Ecto neural progenitor cell (in vitro differentiated cells): ENCODE results near the gene HMCN2.

Source experiments
- DNase-seq: peaks from one replicate; pipeline ENCODE4 v3.0.0-alpha.2; 2018; ENCODE audit warnings: low spot score

The HMCN2 gene

DNA sequence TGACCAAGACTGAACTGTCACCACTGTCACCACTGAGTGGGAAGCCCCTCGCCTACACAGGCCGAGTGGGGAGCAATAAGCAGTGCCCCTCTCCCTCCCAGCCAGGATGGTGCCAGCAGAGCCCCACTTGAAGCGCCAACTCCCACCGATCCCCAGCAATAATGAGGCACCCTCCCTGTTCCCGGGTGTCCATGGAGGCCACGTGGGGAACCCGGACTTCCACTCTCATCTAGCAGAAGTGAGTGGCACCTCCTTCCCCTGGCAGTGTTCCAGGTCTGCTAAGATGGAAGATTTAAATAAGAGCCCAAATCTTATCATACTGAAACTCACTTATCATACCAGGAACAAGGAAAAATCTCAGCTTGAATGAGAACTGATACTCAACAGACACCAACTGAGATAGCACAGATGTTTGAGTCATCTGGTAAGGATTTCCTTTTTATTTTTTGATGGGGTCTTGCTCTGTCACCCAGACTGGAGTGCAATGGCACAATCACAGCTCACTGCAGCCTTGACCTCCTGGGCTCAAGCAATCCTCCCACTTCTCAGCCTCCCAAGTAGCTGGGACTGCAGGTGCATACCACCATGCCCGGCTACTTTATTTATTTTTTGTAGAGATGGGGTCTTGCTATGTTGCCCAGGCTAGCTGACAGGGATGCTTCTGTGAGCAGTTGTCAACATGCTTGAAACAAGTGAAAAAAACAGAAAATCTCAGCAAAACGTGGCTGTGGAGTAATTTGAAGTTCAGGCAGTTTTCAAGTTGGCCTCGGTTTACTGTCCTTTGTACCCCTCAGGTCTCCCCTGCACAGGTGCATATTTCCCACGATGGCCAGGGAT, 149.6 kb downstream of the HMCN2 start:
- DNase-seq: no peak

GRCh38 chr9:130417602-130418001, 152.0 kb downstream of the HMCN2 start:
- no peak for DNase-seq

GRCh38 chr9:130418776-130419175, 153.2 kb downstream of the HMCN2 start:
- DNase-seq: no peak

- no peak for DNase-seq
Observed at GRCh38 chr9:130419521-130420035, 154.0 kb downstream of the HMCN2 start.

- no peak for DNase-seq
Observed at GRCh38 chr9:130421154-130421801, 155.7 kb downstream of the HMCN2 start.

GRCh38 chr9:130421802-130422276, 156.3 kb downstream of the HMCN2 start:
- no peak for DNase-seq

GRCh38 chr9:130422546-130422945, 157.0 kb downstream of the HMCN2 start:
- no peak for DNase-seq

GRCh38 chr9:130423272-130423671, 157.7 kb downstream of the HMCN2 start:
- DNase-seq: no peak

DNA sequence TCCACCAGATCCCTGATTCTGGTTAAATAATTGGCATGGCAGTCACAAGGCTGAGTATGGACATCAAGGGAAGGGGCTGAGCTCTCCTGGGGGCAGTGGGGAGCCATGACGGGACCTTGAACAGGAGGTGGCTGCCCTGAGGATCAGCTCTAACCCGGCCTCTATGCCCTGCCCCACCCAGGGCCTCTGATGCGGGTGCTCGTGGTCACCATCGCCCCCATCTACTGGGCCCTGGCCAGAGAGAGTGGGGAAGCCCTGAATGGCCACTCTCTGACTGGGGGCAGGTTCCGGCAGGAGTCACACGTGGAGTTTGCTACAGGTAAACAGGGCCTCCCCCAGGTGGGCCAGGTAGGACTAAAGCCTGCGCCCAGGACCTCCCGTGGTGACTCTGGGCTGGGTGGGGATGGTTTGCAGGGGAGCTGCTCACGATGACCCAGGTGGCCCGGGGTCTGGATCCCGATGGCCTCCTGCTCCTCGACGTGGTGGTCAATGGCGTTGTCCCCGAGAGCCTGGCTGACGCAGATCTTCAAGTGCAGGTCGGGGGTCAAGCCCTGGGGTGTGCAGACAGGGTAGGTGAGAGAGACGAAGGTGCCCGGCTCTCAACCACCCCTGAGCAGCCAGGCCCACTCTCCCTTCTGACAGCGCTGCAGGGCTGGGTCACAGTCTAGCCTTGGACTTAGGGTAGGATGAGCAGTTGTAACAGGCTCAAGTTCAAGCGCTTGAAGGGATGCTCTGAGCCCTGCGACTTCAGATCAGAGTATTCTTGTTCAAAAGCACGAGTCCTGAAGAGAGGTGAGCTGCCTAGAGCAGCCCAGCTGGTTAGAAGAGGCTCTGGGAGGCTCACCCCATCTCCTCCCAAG, 159.3 kb downstream of the HMCN2 start:
- DNase-seq: no peak

GRCh38 chr9:130425741-130426466, 160.3 kb downstream of the HMCN2 start:
- DNase-seq: no peak

- no peak for DNase-seq
Observed at GRCh38 chr9:130426467-130426773, 160.9 kb downstream of the HMCN2 start.

DNA sequence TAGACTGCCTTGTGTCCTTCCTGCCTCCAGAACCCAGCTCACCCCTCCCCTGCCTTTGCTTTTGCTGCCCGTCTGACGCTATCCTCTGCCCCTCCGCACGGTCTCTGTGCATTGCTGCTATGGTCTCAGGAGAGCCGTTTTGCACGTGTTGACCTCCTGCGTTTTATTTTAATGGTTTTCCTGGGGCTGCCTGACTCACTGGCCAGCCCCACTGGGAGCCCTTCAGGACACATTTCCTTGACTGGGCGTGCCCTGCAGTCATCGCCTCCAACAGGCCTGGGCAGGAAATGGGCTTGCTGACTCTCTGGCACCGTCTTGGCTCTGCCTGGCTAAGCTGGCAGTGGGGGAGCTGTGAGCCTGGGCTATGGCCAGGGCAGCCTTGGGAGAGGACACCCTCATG, 161.3 kb downstream of the HMCN2 start:
- no peak for DNase-seq

DNA sequence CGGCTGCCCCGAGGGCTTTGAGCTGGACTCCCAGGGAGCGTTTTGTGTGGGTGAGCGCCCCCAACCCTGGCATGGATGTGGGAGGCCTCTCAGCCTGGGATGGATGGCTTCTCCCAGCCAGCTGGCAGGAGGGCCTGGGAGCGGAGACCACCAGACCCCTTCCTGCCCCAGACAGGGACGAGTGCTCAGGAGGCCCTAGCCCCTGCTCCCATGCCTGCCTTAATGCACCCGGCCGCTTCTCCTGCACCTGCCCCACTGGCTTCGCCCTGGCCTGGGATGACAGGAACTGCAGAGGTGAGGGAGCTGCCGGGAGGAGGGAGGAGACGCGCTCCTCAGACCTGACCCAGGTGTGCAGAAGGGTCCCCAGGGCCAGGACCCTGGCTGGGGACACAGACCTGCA, 161.8 kb downstream of the HMCN2 start:
- DNase-seq: no peak

DNA sequence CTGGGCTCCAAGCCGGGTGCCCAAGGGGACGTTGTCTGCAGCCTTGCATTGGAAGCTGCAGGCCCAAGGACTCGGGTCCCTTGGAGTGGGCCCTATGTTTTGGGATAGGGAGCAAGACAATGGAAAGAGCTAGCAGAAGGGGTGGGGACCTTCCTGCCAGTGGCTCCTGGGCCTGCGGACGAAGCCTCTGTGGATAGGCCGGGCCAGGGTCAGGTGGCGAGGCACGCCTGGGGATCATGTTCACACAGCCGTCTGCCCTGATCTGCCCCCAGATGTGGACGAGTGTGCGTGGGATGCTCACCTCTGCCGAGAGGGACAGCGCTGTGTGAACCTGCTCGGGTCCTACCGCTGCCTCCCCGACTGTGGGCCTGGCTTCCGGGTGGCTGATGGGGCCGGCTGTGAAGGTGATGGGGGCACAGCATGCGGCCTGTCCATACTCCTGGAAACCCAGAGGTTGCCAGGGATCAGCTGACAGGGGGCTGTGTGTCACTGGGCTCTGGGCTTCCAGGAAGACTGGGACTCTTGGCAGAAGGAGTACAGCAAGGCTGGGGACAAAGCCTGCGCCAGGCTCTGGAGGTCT, 162.6 kb downstream of the HMCN2 start:
- DNase-seq: no peak

- no peak for DNase-seq
Observed at GRCh38 chr9:130429381-130429780, 163.8 kb downstream of the HMCN2 start.

- no peak for DNase-seq
Observed at GRCh38 chr9:130429831-130430230, 164.3 kb downstream of the HMCN2 start.

GRCh38 chr9:130430232-130430631, 164.7 kb downstream of the HMCN2 start:
- no peak for DNase-seq

DNA sequence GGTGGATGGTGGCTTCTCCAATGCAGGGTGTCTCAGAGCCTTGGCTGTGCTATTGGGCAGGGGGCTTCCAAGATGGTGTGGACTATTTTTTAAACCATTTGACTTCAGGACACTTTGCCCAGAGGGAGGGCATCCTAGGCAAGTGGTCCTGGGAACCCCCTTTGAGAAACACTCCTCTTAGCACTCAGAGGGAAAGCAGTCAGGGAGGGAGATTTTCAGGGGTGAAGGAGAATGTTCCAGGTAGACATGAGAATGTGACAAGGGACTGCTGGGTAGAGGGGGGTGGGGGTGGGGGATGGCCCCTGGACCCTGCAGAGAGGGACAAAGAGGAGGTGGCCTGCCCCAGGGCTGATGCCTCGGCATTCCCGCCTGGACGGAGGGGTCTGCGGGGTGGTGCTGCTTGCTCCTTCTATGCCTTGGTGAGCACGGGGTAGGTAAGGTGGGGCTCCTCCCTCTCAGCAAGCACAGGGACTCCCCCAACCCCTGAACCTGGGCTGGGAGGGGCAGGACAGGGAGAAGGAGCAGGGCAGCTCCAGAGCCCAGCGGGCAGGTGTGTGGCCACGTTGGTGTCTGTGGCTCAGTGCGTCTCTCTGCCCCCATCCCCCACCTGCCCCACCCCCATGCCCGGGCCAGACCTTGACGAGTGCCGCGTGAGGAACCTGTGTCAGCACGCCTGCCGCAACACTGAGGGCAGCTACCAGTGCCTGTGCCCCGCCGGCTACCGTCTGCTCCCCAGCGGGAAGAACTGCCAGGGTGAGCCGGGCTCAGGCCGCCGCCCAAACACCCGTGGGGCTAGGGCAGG, 165.4 kb downstream of the HMCN2 start:
- no peak for DNase-seq

- no peak for DNase-seq
Observed at GRCh38 chr9:130431536-130432303, 166.2 kb downstream of the HMCN2 start.

DNA sequence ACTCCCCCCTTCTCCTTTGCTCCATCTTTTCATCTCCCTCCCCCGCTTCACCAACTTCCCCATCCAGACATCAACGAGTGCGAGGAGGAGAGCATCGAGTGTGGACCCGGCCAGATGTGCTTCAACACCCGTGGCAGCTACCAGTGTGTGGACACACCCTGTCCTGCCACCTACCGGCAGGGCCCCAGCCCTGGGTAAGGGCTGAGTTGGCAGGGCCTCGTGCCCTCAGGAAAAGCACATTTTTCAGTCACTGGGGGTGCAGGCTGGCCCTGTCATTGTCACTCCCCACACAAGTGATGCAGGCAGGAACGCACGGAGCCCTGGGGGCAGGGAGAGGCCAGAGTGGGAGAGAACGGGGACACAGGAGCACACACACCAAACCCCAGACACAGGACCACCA, 166.8 kb downstream of the HMCN2 start:
- no peak for DNase-seq
